ENCODE data around the gene VPS11.

VPS11 gene

GRCh38 chr11:119106564-119107537, 39.2 kb downstream of the VPS11 start, which contains the start of gene C2CD2L:
Gene C2CD2L, plus strand, starts transcription at chr11:119107344. Its CDS starts 398 bp downstream, at chr11:119107742.
- DNase-seq = peak; percentile 62

GRCh38 chr11:119107538-119108145, 40.0 kb downstream of the VPS11 start:
- no peak for DNase-seq

GRCh38 chr11:119108146-119108856, 40.7 kb downstream of the VPS11 start:
- DNase-seq = peak; percentile 17

GRCh38 chr11:119108857-119109221, 41.2 kb downstream of the VPS11 start:
- DNase-seq = no peak

GRCh38 chr11:119109843-119110242, 42.2 kb downstream of the VPS11 start:
- DNase-seq = no peak

- DNase-seq = no peak
Observed at GRCh38 chr11:119110439-119110838, 42.8 kb downstream of the VPS11 start.

- DNase-seq = no peak
Observed at GRCh38 chr11:119111361-119111925, 43.8 kb downstream of the VPS11 start.

- DNase-seq = no peak
Observed at GRCh38 chr11:119112314-119113020, 44.8 kb downstream of the VPS11 start.

- no peak for DNase-seq
Observed at GRCh38 chr11:119113716-119114115, 46.1 kb downstream of the VPS11 start.

GRCh38 chr11:119114351-119114750, 46.7 kb downstream of the VPS11 start:
- DNase-seq = no peak

GRCh38 chr11:119115484-119116234, 48.0 kb downstream of the VPS11 start:
- DNase-seq = no peak

GRCh38 chr11:119116235-119116594, 48.6 kb downstream of the VPS11 start:
- DNase-seq = no peak

GRCh38 chr11:119116601-119117000, 49.0 kb downstream of the VPS11 start:
- no peak for DNase-seq

GRCh38 chr11:119117004-119117706, 49.5 kb downstream of the VPS11 start:
- no peak for DNase-seq

GRCh38 chr11:119118227-119118626, 50.6 kb downstream of the VPS11 start:
- DNase-seq = no peak

GRCh38 chr11:119118946-119119345, 51.3 kb downstream of the VPS11 start:
- no peak for DNase-seq

- peak; percentile 65 for DNase-seq
Observed at GRCh38 chr11:119120639-119121007, 53.0 kb downstream of the VPS11 start.

GRCh38 chr11:119121008-119121810, 53.6 kb downstream of the VPS11 start, which contains the start of gene HINFP:
Gene HINFP, plus strand, starts transcription at chr11:119121580. Its CDS starts 5,365 bp downstream, at chr11:119126945.
- peak; percentile 98 for DNase-seq

- DNase-seq = no peak
Observed at GRCh38 chr11:119121811-119122124, 54.1 kb downstream of the VPS11 start.

GRCh38 chr11:119125821-119126220, 58.2 kb downstream of the VPS11 start:
- no peak for DNase-seq

Data from NCI-H2081 treated with DMSO at 0.1 percent for 48 hours (cell line).